Measurements from ENCODE around the gene SRPX2. TPM values are rescaled to one million over a fixed set of nuclear protein-coding genes. Genes with fewer than 3 reads are reported as not detected.

SRPX2 gene
- total and polyA plus RNA-seq, 9 donors: 2.3 to 29.0 (median 9.5) TPM

GRCh38 chrX:100658941-100659381 lies 15.0 kb downstream of the SRPX2 start:
- no peaks in the 10 kb centered on the region for H3K9me3 ChIP-seq
- H3K4me3 ChIP-seq: no peak overlapping the region
- H3K27me3 ChIP-seq: no peaks in the 10 kb centered on the region
- H3K27ac ChIP-seq: no peak overlapping the region
- no peaks in the 10 kb centered on the region for H3K4me1 ChIP-seq (ENCODE audit: insufficient read depth)
- no peaks in the 10 kb centered on the region for H3K36me3 ChIP-seq
- intact Hi-C loops (cut with DNase I): no loop called here
- no peak for DNase-seq
- no peak for TF ChIP-seq EP300 (IDR thresholded peaks at IDR 0.05)
- no peak for TF ChIP-seq CTCF (IDR thresholded peaks at IDR 0.05)
- no peak for TF ChIP-seq POLR2A (IDR thresholded peaks at IDR 0.05)
- 25 to 38% (median 34%) methylated on average over 3 of the region's 3 CpGs for WGBS, 3 donors

DNA sequence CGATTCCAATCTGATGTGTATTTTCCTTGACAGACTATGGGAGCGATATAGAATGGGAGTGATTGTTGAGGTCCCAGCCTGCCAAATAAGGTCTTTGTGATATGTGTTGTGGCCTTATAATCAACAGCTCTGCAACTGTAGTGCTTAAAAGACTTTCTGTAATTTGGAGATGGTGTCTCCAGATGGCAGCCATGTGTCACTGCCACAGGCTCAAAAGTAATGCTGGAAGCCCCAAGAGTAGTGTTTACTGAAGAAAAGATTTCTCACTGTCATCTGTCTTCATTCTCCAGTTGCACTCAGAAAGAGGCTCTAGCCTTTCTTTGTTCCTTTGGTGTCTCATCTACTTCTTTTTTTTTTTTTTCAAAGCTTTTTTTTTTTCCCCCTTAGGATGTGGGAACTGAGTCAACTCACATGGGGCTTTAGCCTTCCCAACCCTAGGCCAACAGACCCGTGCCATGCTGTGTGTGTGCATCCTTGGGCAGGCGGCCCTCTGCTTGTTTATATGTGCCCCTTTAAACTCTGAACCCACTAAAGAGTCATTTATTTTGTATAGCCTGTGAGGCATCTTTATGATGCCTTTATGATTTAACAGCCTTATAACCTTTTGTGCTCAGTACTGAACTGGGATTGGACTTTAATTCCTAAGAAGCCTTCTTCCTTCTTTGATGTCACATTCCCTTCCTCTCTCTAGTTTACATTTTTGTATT lies 15.6 kb downstream of the SRPX2 start:
- Histone ChIP-seq H3K27me3 (no peaks in the 10 kb centered on the region), H3K4me3 (no peak overlapping the region), H3K4me1 (ENCODE audit: insufficient read depth) (no peaks in the 10 kb centered on the region), H3K9me3 (no peaks in the 10 kb centered on the region), H3K36me3 (no peaks in the 10 kb centered on the region), H3K27ac (no peak overlapping the region)
- TF ChIP-seq CTCF (IDR thresholded peaks at IDR 0.05) (no peak), POLR2A (IDR thresholded peaks at IDR 0.05) (no peak), EP300 (IDR thresholded peaks at IDR 0.05) (no peak)
- intact Hi-C loops (cut with DNase I): no loop called here
- no peak for DNase-seq
- WGBS, 3 donors: 46 to 58% (median 55%) methylated on average over 4 of the region's 4 CpGs

GRCh38 chrX:100662170-100662569 lies 18.2 kb downstream of the SRPX2 start:
- H3K4me1 ChIP-seq (ENCODE audit: insufficient read depth): no peaks in the 10 kb centered on the region
- intact Hi-C loops (cut with DNase I): no loop called here
- no peak overlapping the region for H3K27ac ChIP-seq
- no peaks in the 10 kb centered on the region for H3K9me3 ChIP-seq
- H3K27me3 ChIP-seq: no peaks in the 10 kb centered on the region
- no peak for DNase-seq
- H3K36me3 ChIP-seq: no peaks in the 10 kb centered on the region
- TF ChIP-seq EP300 (IDR thresholded peaks at IDR 0.05) (no peak), CTCF (IDR thresholded peaks at IDR 0.05) (no peak), POLR2A (IDR thresholded peaks at IDR 0.05) (no peak)
- H3K4me3 ChIP-seq: no peak overlapping the region
- 81 to 86% (median 85%) methylated on average over 13 of the region's 13 CpGs for WGBS, 3 donors

DNA sequence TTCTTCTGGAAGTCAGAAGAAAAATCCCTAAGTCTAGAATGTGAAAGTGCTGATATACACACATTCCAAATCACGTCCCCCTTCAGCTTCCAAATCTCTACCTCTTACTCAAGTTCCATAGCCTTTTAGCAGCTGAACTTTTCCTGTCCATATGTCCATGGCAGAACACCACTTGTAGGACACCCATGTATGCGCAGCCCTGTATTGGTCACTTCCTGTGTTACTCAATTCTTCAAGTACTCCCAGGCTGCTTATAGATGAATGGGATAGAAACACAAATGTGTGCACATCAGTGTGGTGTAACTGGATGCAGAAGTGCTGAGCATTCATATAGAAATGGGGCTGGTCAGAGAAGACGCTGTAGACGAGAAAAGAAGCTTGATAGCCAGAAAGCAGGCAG lies 18.8 kb downstream of the SRPX2 start:
- no peaks in the 10 kb centered on the region for H3K27me3 ChIP-seq
- no peak overlapping the region for H3K27ac ChIP-seq
- no peaks in the 10 kb centered on the region for H3K36me3 ChIP-seq
- H3K9me3 ChIP-seq: no peaks in the 10 kb centered on the region
- no peak for DNase-seq
- 72 to 77% (median 75%) methylated on average over 4 of the region's 4 CpGs for WGBS, 3 donors
- no peak for TF ChIP-seq CTCF (IDR thresholded peaks at IDR 0.05)
- no peak for TF ChIP-seq EP300 (IDR thresholded peaks at IDR 0.05)
- TF ChIP-seq POLR2A (IDR thresholded peaks at IDR 0.05): no peak
- H3K4me1 ChIP-seq (ENCODE audit: insufficient read depth): no peaks in the 10 kb centered on the region
- intact Hi-C loops (cut with DNase I): no loop called here
- H3K4me3 ChIP-seq: no peak overlapping the region
